Esophagus squamous epithelium (tissue), 4 donors: ENCODE results near the gene MAP2K7.

ENCODE experiments used
- CTCF ChIP-seq, 6 experiments: fragments of 450-650 bp in 4 of 6; fragments of 200-600 bp in 2 of 6; sonication (generic) in 2 of 6; IDR thresholded peaks; one replicate each; pipeline ENCODE4 v1.5.1; 2016 to 2019; ENCODE audit warnings: antibody characterized with exemption in 6 of 6, mild to moderate bottlenecking in 4 of 6, moderate library complexity in 4 of 6
- POLR2A ChIP-seq, 4 donors: fragments of 450-650 bp; IDR thresholded peaks; one replicate each; pipeline ENCODE4 v1.6.1; 2017; ENCODE audit warnings: antibody characterized with exemption in 4 of 4, mild to moderate bottlenecking in 4 of 4, moderate library complexity in 3 of 4

GRCh38 chr19:7916955-7917266 is 13.2 kb downstream of the MAP2K7 start:
- TF ChIP-seq CTCF (IDR thresholded peaks at IDR 0.05) (peak in 1 of 6 experiments; percentile 5), POLR2A (IDR thresholded peaks at IDR 0.05) (no peak)
